Colonic mucosa (tissue), 4 donors: ENCODE results near the gene ROBO4. TPM values are rescaled to one million over a fixed set of nuclear protein-coding genes. Genes with fewer than 3 reads are reported as not detected.
A peak's percentile ranks its signal among the peaks of the same experiment; 100 is the strongest.

Experiments
- DNase-seq: peaks from one replicate; pipeline ENCODE4 v3.0.0-alpha.2; 2020
- H3K27ac ChIP-seq: fragments of 200-600 bp; one replicate; pipeline ENCODE4 v1.8.0; 2021
- H3K27me3 ChIP-seq: fragments of 200-600 bp; one replicate; pipeline ENCODE4 v1.8.0; 2021
- H3K36me3 ChIP-seq: fragments of 200-600 bp; one replicate; pipeline ENCODE4 v1.8.0; 2021
- H3K4me1 ChIP-seq: fragments of 200-600 bp; one replicate; pipeline ENCODE4 v1.8.0; 2021; ENCODE audit warnings: mild to moderate bottlenecking
- H3K4me3 ChIP-seq: fragments of 200-600 bp; one replicate; pipeline ENCODE4 v1.8.0; 2021
- H3K9ac ChIP-seq, 2 donors: one replicate each; pipeline ENCODE4 v1.7.0; 2013; ENCODE audit warnings: control low read depth in 2 of 2, low read depth in 2 of 2, low read length in 2 of 2
- H3K9me3 ChIP-seq: fragments of 200-600 bp; one replicate; pipeline ENCODE4 v1.8.0; 2021
- CTCF ChIP-seq: fragments of 200-600 bp; IDR thresholded peaks from one replicate; pipeline ENCODE4 v1.8.0; 2022; ENCODE audit warnings: antibody characterized with exemption, mild to moderate bottlenecking
- intact Hi-C: fragments of 100-400 bp; cut with DNase I; formaldehyde crosslinking; loops from one replicate; pipeline ENCODE4 v1.14.1; 2022
- total RNA-seq, 2 donors: library from RNA; stranded (reverse); fragmentation: NEBNext Ultra II Directional in 1 of 2; extraction: Animal tissue kit (Norgen Biotek cat#: 25700) in 1 of 2; gene quantifications; one replicate each; pipeline ENCODE4 v1.2.1, GENCODE V29; 2021
- donor health status: healthy.
- donor health status: DM: no; HTN: no; CAD: no.
- donor health status: DM: no; HTN: no; CAD: no.

ROBO4 gene
- total RNA-seq, 2 donors from 2014 or later = 4.0 to 5.0 TPM

- intact Hi-C loops = no loop called here
- H3K9ac ChIP-seq = no peak overlapping the region
- H3K36me3 ChIP-seq = no peaks in the 10 kb centered on the region
- H3K9me3 ChIP-seq = no peaks in the 10 kb centered on the region
- H3K4me3 ChIP-seq = no peak overlapping the region
- H3K4me1 ChIP-seq = peaks cover 11% of the 10 kb centered on the region
- H3K27ac ChIP-seq = no peak overlapping the region
- H3K27me3 ChIP-seq = peaks cover 77% of the 10 kb centered on the region
- DNase-seq = no peak
- no peak for TF ChIP-seq CTCF
Observed at GRCh38 chr11:124867700-124868099, 30.0 kb downstream of the ROBO4 start.

GRCh38 chr11:124865902-124866851 lies 31.5 kb downstream of the ROBO4 start:
- Histone ChIP-seq H3K36me3 (no peaks in the 10 kb centered on the region), H3K27ac (no peak overlapping the region), H3K9me3 (no peaks in the 10 kb centered on the region), H3K4me1 (peaks cover 11% of the 10 kb centered on the region), H3K27me3 (peaks cover 78% of the 10 kb centered on the region), H3K4me3 (peak overlapping the region; percentile 18), H3K9ac (no peak overlapping the region)
- intact Hi-C loops = no loop called here
- TF ChIP-seq CTCF = peak; percentile 85
- peak; percentile 47 for DNase-seq

GRCh38 chr11:124865181-124865901 lies 32.3 kb downstream of the ROBO4 start, which contains the start of gene ROBO3:
TSS of gene ROBO3 (plus strand) at chr11:124865432. CDS start at chr11:124865578, 146 bp downstream.
- intact Hi-C loops = no loop called here
- H3K27ac ChIP-seq = no peak within 1 kb of the TSS
- no peaks in the 10 kb centered on the region for H3K36me3 ChIP-seq
- DNase-seq = no peak
- peak within 1 kb of the TSS; percentile 18 for H3K4me3 ChIP-seq
- no peaks in the 10 kb centered on the region for H3K9me3 ChIP-seq
- no peak within 1 kb of the TSS for H3K9ac ChIP-seq
- H3K27me3 ChIP-seq = peaks cover 78% of the 10 kb centered on the region
- no peak for TF ChIP-seq CTCF
- H3K4me1 ChIP-seq = peaks cover 11% of the 10 kb centered on the region

- no peak for DNase-seq
- intact Hi-C loops = no loop called here
- Histone ChIP-seq H3K4me1 (peaks cover 11% of the 10 kb centered on the region), H3K27ac (no peak overlapping the region), H3K27me3 (peaks cover 77% of the 10 kb centered on the region), H3K4me3 (no peak overlapping the region), H3K9ac (no peak overlapping the region), H3K9me3 (no peaks in the 10 kb centered on the region), H3K36me3 (no peaks in the 10 kb centered on the region)
- TF ChIP-seq CTCF = no peak
Observed at GRCh38 chr11:124864892-124865180, 32.8 kb downstream of the ROBO4 start.

GRCh38 chr11:124864176-124864891 lies 33.3 kb downstream of the ROBO4 start:
- Histone ChIP-seq H3K27ac (no peak overlapping the region), H3K9me3 (no peaks in the 10 kb centered on the region), H3K36me3 (no peaks in the 10 kb centered on the region), H3K4me1 (peaks cover 11% of the 10 kb centered on the region), H3K27me3 (peaks cover 72% of the 10 kb centered on the region), H3K4me3 (no peak overlapping the region), H3K9ac (no peak overlapping the region)
- no peak for TF ChIP-seq CTCF
- DNase-seq = no peak
- intact Hi-C loops = no loop called here
